Stimulated activated naive CD8-positive, alpha-beta T cell treated with anti-CD3 and anti-CD28 coated beads, Interleukin-15, amount 100 ng/mL, for 72 hours (primary cell): ENCODE measurements around the gene S1PR1.
"Not testable (repeated sequence)": the region's sequence is repeated elsewhere in the genome, so short reads cannot be mapped to it uniquely, and the experiment has no call there.

Experiments used
- ATAC-seq: fragments of 150-1000 bp; cut with Tn5 transposase; 2 replicates; pipeline ENCODE4 v1.10.0; 2021; ENCODE audit warnings: mild to moderate bottlenecking, moderate library complexity
- DNase-seq, 2 donors: peaks; one replicate each; pipeline ENCODE4 v3.0.0; 2021 to 2022
- H3K27ac Mint-ChIP-seq, 2 donors: one replicate each; pipeline ENCODE4 v1.8.0; 2022; ENCODE audit warnings: mild to moderate bottlenecking in 2 of 2, mixed read lengths in 2 of 2, moderate library complexity in 2 of 2
- H3K27me3 Mint-ChIP-seq: one replicate; pipeline ENCODE4 v1.8.0; 2022; ENCODE audit warnings: mixed read lengths
- H3K4me1 Mint-ChIP-seq: one replicate; pipeline ENCODE4 v1.8.0; 2022; ENCODE audit warnings: mild to moderate bottlenecking, mixed read lengths
- H3K4me3 Mint-ChIP-seq, 2 donors: one replicate each; pipeline ENCODE4 v1.8.0; 2022; ENCODE audit warnings: mild to moderate bottlenecking in 2 of 2, mixed read lengths in 2 of 2, moderate library complexity in 1 of 2
- H3K9me3 Mint-ChIP-seq, 2 donors: one replicate each; pipeline ENCODE4 v1.8.0; 2022; ENCODE audit warnings: mixed read lengths in 2 of 2

The S1PR1 gene

GRCh38 chr1:101207271-101207670, 29.5 kb upstream of the S1PR1 start:
- H3K27me3 Mint-ChIP-seq, DNase-seq, H3K9me3 Mint-ChIP-seq, H3K27ac Mint-ChIP-seq, ATAC-seq: not testable (repeated sequence)
- Mint-ChIP-seq H3K4me3 (peak overlapping the region in 1 of 2 donors; percentile 24), H3K4me1 (peaks cover 18% of the 10 kb centered on the region)

DNA sequence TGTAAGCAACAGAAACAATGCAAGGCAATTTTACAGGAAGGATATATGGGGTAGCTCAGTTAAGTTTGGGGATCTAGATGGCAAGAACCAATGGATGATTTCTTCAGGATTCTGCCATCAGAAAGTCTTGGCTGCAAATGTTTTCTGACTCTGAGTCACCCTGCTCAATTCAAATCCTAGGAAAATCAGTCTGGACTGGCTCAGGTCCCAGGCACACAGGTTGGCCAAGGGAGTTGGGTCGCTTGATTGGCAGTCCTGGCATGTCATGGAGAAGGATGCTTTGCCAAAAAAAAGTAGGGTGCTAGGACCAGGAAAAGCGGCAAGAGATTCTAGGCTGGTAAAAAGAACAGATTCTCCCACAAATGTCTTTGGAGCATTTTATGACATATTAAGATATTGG, 28.9 kb upstream of the S1PR1 start:
- H3K9me3 Mint-ChIP-seq, result no peaks in the 10 kb centered on the region
- H3K27ac Mint-ChIP-seq, result no peak overlapping the region
- no peaks in the 10 kb centered on the region for H3K27me3 Mint-ChIP-seq
- DNase-seq, result no peak
- peaks cover 18% of the 10 kb centered on the region for H3K4me1 Mint-ChIP-seq
- no peak overlapping the region for H3K4me3 Mint-ChIP-seq
- ATAC-seq, result no peak

DNA sequence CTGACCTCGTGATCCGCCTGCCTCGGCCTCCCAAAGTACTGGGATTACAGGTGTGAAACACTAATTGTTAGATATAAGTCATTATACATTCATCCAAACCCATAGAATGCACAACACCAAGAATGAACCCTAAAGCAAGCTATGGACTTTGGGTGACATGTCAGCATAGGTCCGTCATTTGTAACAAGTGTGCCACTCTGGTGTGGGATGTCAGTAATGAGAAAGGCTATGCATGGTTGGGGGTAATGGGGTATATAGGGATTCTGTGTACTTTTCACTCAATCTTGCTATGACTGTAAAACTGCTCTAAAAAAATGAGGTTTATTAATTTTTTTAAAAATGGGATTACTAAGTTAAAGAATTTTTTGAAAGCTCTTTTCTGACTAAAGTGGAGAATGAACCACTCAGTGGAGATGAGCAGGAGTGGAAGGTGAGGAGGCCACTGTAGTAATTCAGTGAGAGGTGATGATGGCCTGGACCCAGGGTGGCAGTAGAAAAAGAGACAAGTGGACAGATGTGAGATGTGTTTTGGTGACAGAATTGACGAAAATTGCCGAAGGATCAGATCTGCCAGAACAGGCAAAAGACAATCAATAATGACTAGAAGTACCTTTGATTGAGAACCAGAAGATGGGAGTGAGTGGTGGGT, 21.3 kb upstream of the S1PR1 start:
- DNase-seq (no peak), ATAC-seq (no peak)
- Mint-ChIP-seq H3K27me3 (no peaks in the 10 kb centered on the region), H3K27ac (peak overlapping the region in 1 of 2 donors; percentile 11), H3K4me3 (no peak overlapping the region), H3K9me3 (no peaks in the 10 kb centered on the region), H3K4me1 (peaks cover 35% of the 10 kb centered on the region)

- DNase-seq (no peak), ATAC-seq (no peak)
- Mint-ChIP-seq H3K4me3 (no peak overlapping the region), H3K9me3 (no peaks in the 10 kb centered on the region), H3K4me1 (peaks cover 46% of the 10 kb centered on the region), H3K27me3 (no peaks in the 10 kb centered on the region), H3K27ac (no peak overlapping the region)
Measured at GRCh38 chr1:101216623-101217022, 20.2 kb upstream of the S1PR1 start.

GRCh38 chr1:101217148-101217547, 19.7 kb upstream of the S1PR1 start:
- no peak for ATAC-seq
- no peaks in the 10 kb centered on the region for H3K9me3 Mint-ChIP-seq
- H3K4me1 Mint-ChIP-seq, result peaks cover 52% of the 10 kb centered on the region
- H3K27ac Mint-ChIP-seq, result no peak overlapping the region
- no peak overlapping the region for H3K4me3 Mint-ChIP-seq
- DNase-seq, result no peak
- H3K27me3 Mint-ChIP-seq, result no peaks in the 10 kb centered on the region

GRCh38 chr1:101218968-101219367, 17.9 kb upstream of the S1PR1 start:
- H3K9me3 Mint-ChIP-seq, H3K27ac Mint-ChIP-seq, ATAC-seq, H3K4me3 Mint-ChIP-seq, H3K27me3 Mint-ChIP-seq, DNase-seq: not testable (repeated sequence)
- peaks cover 61% of the 10 kb centered on the region for H3K4me1 Mint-ChIP-seq

DNA sequence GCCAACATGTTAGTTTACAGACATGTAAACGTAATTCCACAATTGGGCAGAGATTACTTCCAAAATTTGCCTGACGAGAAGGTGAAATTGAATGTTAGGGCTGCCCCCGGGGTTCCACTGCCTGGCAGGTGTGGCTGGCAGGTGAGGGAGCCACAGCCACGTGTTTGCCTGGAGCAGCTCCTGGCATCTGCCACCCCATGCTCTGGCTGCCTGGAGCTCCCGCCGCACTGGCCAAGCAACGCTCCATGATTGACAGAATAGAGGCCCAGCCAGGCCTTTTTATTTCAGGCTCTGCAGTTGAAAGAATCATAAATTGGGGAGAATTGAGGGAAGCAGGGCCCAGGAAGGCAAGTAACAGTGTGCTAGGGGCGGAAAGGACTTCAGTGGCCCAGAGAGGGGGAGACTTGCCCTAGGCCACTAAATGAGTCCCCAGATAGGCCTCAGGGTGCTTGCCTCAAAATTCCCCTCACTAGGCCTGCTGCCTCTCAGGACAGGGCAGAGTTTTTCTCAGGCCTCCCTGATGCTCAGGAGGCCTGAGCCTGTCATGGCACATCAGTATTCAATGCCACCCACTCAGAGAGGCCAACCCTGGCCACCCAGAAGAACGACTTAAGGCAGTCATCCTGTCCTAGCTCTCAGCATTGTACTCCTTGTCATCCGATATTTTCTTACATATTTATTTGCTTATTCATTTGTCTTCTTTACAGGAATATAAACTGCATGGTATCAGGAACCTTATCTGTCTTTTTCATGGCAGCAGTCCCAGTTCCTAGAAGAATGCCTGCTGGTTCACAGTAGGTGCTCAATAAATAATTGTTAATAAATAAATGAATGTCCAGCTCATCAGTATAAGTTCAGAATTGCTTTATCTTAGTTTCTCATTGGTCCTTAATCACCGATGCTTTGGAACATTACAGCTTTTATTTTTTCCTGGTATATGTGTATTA, 16.6 kb upstream of the S1PR1 start:
- DNase-seq (no peak), ATAC-seq (no peak)
- Mint-ChIP-seq H3K4me3 (no peak overlapping the region), H3K4me1 (peaks cover 61% of the 10 kb centered on the region), H3K27ac (no peak overlapping the region), H3K27me3 (no peaks in the 10 kb centered on the region), H3K9me3 (no peaks in the 10 kb centered on the region)

GRCh38 chr1:101220906-101221305, 15.9 kb upstream of the S1PR1 start:
- no peaks in the 10 kb centered on the region for H3K9me3 Mint-ChIP-seq
- H3K4me3 Mint-ChIP-seq, result peak overlapping the region in 1 of 2 donors; percentile 77
- DNase-seq (no peak), ATAC-seq (no peak)
- peak overlapping the region in 1 of 2 donors; percentile 26 for H3K27ac Mint-ChIP-seq
- no peaks in the 10 kb centered on the region for H3K27me3 Mint-ChIP-seq
- H3K4me1 Mint-ChIP-seq, result peaks cover 56% of the 10 kb centered on the region

- Mint-ChIP-seq H3K9me3 (no peaks in the 10 kb centered on the region), H3K4me1 (peaks cover 49% of the 10 kb centered on the region), H3K27me3 (no peaks in the 10 kb centered on the region), H3K4me3 (peak overlapping the region; percentile 58 to 77), H3K27ac (peak overlapping the region; percentile 91 to 92)
- ATAC-seq (peak; percentile 74), DNase-seq (no peak)
Measured at GRCh38 chr1:101221945-101222429, 14.8 kb upstream of the S1PR1 start.

DNA sequence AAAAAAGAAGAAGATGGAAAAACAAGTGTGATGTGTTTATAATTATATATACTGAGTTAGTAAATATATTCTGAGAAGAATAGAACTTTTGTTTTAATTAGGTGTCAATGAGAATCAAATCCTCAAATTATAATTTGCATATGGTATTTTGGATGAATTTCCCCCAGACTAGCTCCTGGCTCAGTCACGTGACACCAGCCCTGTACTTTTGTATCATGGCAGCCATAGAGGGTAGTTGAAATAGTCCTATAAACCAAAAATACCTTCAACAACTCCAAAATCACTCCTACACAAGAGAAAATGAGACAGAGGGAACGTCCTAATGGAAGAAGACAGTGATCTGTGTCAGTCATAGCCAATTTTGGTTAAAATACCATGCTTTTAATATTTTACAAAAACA, 9.0 kb upstream of the S1PR1 start:
- Mint-ChIP-seq H3K9me3 (peaks cover 9 to 17% of the 10 kb centered on the region in 2 donors), H3K27ac (no peak overlapping the region), H3K4me1 (peaks cover 50% of the 10 kb centered on the region), H3K27me3 (no peaks in the 10 kb centered on the region), H3K4me3 (no peak overlapping the region)
- ATAC-seq (no peak), DNase-seq (no peak)

DNA sequence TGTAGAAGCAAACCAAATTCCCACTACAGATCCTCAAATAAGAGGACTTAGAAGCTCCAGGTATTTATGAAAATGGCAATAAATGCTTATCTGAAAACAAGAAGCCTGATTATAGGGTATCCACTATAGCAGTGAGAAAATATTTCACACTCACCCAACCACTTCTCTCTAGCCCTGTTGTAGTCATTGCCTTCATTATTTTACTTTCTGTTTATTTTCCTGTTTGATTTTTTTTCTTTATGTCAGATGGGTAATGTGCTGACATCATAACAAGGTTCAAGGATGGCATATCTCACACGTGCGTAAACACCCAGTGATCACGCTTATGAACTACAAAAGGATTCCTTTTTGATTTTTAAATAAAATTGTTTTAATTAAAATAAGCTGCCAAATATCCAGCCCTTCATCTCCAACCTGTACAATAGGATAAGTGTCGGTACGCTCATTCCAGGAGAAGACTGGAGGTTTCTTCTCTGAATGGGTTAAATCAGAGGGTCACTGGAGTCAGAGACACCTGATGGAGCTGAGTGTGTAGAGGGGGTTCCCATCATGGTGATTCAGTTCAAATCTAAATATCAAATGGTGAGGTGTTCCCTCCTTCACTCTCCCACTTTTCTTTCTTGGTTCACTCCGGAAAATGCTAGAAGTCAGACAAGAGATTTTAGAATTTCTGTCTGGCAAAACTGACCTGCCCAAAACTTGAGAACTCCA, 8.2 kb upstream of the S1PR1 start:
- Mint-ChIP-seq H3K27me3 (no peaks in the 10 kb centered on the region), H3K9me3 (peaks cover 9 to 17% of the 10 kb centered on the region in 2 donors), H3K4me1 (peaks cover 57% of the 10 kb centered on the region), H3K27ac (no peak overlapping the region), H3K4me3 (no peak overlapping the region)
- DNase-seq, result no peak
- peak; percentile 49 for ATAC-seq

DNA sequence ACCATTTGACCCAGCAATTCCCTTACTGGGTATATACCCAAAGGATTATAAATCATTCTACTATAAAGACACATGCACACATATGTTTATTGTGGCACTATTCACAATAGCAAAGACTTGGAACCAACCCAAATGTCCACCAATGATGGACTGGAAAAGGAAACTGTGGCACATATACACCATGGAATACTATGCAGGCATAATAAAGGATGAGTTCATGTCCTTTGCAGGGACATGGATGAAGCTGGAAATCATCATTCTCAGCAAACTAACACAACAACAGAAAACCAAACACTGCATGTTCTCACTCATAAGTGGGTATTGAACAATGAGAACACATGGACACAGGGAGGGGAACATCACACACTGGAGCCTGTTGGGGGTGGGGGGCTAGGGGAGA, 4.6 kb upstream of the S1PR1 start:
- H3K27ac Mint-ChIP-seq, H3K4me3 Mint-ChIP-seq, H3K27me3 Mint-ChIP-seq, ATAC-seq, DNase-seq: not testable (repeated sequence)
- H3K9me3 Mint-ChIP-seq, result peaks cover 9 to 17% of the 10 kb centered on the region in 2 donors
- peaks cover 70% of the 10 kb centered on the region for H3K4me1 Mint-ChIP-seq

- Mint-ChIP-seq H3K27me3 (no peaks in the 10 kb centered on the region), H3K4me3 (peak overlapping the region in 1 of 2 donors; percentile 19), H3K9me3 (peaks cover 9 to 17% of the 10 kb centered on the region in 2 donors), H3K4me1 (peaks cover 60% of the 10 kb centered on the region), H3K27ac (no peak overlapping the region)
- no peak for ATAC-seq
- DNase-seq, result no peak
Measured at GRCh38 chr1:101233495-101233894, 3.3 kb upstream of the S1PR1 start.

- no peak for DNase-seq
- H3K27ac Mint-ChIP-seq, result peak overlapping the region; percentile 89 to 99
- H3K27me3 Mint-ChIP-seq, result no peaks in the 10 kb centered on the region
- H3K9me3 Mint-ChIP-seq, result peaks cover 9 to 17% of the 10 kb centered on the region in 2 donors
- peak overlapping the region; percentile 92 to 99 for H3K4me3 Mint-ChIP-seq
- H3K4me1 Mint-ChIP-seq, result peaks cover 56% of the 10 kb centered on the region
- peak; percentile 3 for ATAC-seq
Measured at GRCh38 chr1:101235216-101235695, 1.6 kb upstream of the S1PR1 start.
